Aorta (tissue), 5 donors: ENCODE data around the gene TMEM238L. TPM values are rescaled to one million over a fixed set of nuclear protein-coding genes. Genes with fewer than 3 reads are reported as not detected.

Source experiments
- ATAC-seq: fragments of 200-7000 bp; cut with Tn5 transposase; one replicate; pipeline ENCODE4 v1.9.1; 2022; ENCODE audit warnings: moderate library complexity; ENCODE audit not compliant: low FRiP score
- DNase-seq, 2 donors: peaks; one replicate each; pipeline ENCODE4 v3.0.0-alpha.2; 2020
- H3K27ac ChIP-seq, 2 donors: one replicate each; pipeline ENCODE4 v1.5.1; 2013; ENCODE audit warnings: low read length in 2 of 2, mild to moderate bottlenecking in 2 of 2, moderate library complexity in 2 of 2, control low read depth in 1 of 2, inconsistent platforms in 1 of 2, low read depth in 1 of 2
- H3K27me3 ChIP-seq, 2 donors: one replicate each; pipeline ENCODE4 v1.6.1; 2013; ENCODE audit warnings: control low read depth in 1 of 2, low read length in 1 of 2, mild to moderate bottlenecking in 1 of 2, moderate library complexity in 1 of 2; ENCODE audit not compliant: insufficient read depth in 2 of 2, control insufficient read depth in 1 of 2
- H3K36me3 ChIP-seq, 2 donors: one replicate each; pipeline ENCODE4 v1.6.1; 2013; ENCODE audit warnings: control low read depth in 1 of 2, low read length in 1 of 2, mild to moderate bottlenecking in 1 of 2; ENCODE audit not compliant: insufficient read depth in 2 of 2, control insufficient read depth in 1 of 2
- H3K4me1 ChIP-seq, 2 donors: one replicate each; pipeline ENCODE4 v1.6.1; 2013; ENCODE audit warnings: low read length in 2 of 2, control low read depth in 1 of 2, mild to moderate bottlenecking in 1 of 2, moderate library complexity in 1 of 2; ENCODE audit not compliant: insufficient read depth in 2 of 2, control insufficient read depth in 1 of 2
- H3K4me3 ChIP-seq, 2 donors: one replicate each; pipeline ENCODE4 v1.5.1; 2013; ENCODE audit warnings: low read length in 2 of 2, control low read depth in 1 of 2, mild to moderate bottlenecking in 1 of 2
- H3K9me3 ChIP-seq: one replicate; pipeline ENCODE4 v1.6.1; 2013; ENCODE audit warnings: mild to moderate bottlenecking, low read length; ENCODE audit not compliant: control insufficient read depth
- WGBS, 2 donors: extraction: QIAGEN DNeasy Blood & Tissue Kit; methylation state at CpG; one replicate each; pipeline ENCODE4 v1.1.7; 2013; 5-methylcytosine and 5-hydroxymethylcytosine counted together
- intact Hi-C, 2 donors: fragments of 100-400 bp; cut with DNase I; formaldehyde crosslinking; loops; one replicate each; pipeline versions ENCODE4 v1.14.2 to v1.15.0; 2022
- polyA plus RNA-seq, 2 donors: library from polyadenylated mRNA; stranded (reverse); fragments of 200-250 nt; gene quantifications; one replicate each; pipeline ENCODE4 v1.2.3, GENCODE V29; 2013
- total RNA-seq, 2 donors: library from RNA; stranded (reverse); fragmentation: NEBNext Ultra II Directional; extraction: Animal tissue kit (Norgen Biotek cat#: 25700); gene quantifications; one replicate each; pipeline ENCODE4 v1.2.1, GENCODE V29; 2021
- donor health status: healthy with polysubstance abuse.
- donor health status: Bipolar disorder and iron deficiency.
- donor health status: DM: no; HTN: no; CAD: no.
- donor health status: DM: no; HTN: no; CAD: no.
- donor health status: DM: yes; HTN: yes; CAD: no.

Gene TMEM238L
- total and polyA plus RNA-seq, 4 donors, result 13.6 TPM; not detected in 3

DNA sequence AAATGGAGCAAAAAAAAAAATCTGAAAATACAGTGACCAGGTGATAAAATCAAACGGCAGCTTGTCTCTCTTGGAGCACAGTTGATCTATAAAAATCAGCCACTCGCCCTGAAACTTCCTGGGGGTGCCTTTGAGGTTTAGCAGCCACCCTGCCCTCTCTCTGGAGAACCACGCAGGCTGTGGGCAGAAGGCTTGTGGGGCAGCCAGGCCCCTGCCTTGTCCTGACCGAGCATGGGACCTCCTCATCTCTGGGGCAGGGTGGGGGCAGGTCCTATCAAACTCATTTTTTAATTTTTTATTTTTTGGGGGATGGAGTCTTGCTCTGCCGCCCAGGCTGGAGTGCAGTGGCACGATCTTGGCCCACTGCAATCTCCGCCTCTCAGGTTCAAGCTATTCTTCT lies 5.0 kb downstream of the TMEM238L start:
- H3K27me3 ChIP-seq, result no peaks in the 10 kb centered on the region
- H3K4me3 ChIP-seq, result no peak overlapping the region
- WGBS, 2 donors, result 78 to 80% methylated on average over 7 of the region's 7 CpGs
- no peaks in the 10 kb centered on the region for H3K4me1 ChIP-seq
- H3K9me3 ChIP-seq, result no peaks in the 10 kb centered on the region
- no peak overlapping the region for H3K27ac ChIP-seq
- no peak for DNase-seq
- intact Hi-C loops, result no loop called here
- ATAC-seq, result no peak
- H3K36me3 ChIP-seq, result no peaks in the 10 kb centered on the region

DNA sequence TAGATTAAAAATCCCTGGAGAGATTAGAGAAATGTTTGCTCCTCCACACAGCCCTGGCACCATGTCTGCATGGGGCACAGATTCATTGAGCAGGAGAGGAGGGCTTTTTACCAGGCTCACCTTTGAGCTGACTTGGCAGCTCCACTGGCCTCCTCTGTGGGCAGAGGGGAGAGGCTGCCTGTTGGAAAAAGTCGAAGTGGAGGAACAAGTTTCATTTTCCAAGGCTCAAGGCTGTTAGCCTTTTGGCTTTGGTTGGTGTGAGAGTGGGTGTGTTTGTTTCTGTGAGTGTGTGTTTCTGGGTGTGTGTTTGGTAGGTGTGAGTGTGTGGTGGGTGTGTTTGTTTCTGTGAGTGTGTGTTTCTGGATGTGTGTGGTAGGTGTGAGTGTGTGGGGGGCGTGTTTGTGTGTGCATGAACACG lies 5.6 kb downstream of the TMEM238L start:
- WGBS, 2 donors, result 33 to 46% methylated on average over 3 of the region's 3 CpGs
- DNase-seq, result no peak
- no peak overlapping the region for H3K27ac ChIP-seq
- H3K4me1 ChIP-seq, result no peaks in the 10 kb centered on the region
- ATAC-seq, result no peak
- H3K9me3 ChIP-seq, result no peaks in the 10 kb centered on the region
- no peak overlapping the region for H3K4me3 ChIP-seq
- H3K36me3 ChIP-seq, result no peaks in the 10 kb centered on the region
- intact Hi-C loops, result no loop called here
- H3K27me3 ChIP-seq, result no peaks in the 10 kb centered on the region

DNA sequence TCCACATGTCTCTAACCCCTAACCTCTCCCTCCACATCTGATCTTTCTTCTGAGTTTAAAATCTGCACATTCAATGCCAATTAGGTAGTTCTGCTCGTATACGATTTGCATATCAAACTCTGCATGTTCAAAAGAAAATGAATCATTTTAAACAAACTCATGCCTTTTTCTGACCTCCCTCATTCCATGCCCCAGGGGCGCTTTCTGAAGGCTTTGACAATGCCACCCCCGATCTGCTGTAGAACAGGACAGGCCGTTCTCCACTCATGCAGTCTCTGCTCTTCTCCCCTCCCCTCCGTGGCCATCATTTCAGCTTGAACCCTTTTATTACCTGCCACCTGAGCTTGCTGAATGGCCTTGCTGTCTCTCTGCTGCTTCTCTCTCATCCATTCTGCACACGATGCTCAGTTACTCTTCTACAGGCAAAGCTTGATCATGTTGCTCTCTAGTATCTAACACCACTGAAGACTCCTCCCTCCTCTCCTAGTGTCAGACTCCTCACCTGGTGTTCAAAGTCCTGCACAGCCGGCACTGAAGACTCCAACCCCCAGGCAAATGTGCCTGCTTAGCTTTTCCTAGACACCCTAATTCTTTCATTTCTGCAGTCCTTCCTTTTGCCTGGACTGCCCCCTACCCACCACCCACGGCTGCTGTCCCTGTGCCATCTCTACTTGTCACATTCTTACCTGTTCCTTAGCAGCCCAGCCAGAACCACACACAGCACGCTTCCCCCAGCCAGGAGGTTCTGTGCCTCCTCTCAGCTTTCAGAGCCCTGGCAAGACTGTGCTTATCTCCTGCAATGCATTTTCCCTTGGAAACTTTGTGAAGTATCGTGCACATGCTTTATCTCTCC lies 6.2 kb downstream of the TMEM238L start:
- H3K27ac ChIP-seq, result no peak overlapping the region
- no peak for DNase-seq

DNA sequence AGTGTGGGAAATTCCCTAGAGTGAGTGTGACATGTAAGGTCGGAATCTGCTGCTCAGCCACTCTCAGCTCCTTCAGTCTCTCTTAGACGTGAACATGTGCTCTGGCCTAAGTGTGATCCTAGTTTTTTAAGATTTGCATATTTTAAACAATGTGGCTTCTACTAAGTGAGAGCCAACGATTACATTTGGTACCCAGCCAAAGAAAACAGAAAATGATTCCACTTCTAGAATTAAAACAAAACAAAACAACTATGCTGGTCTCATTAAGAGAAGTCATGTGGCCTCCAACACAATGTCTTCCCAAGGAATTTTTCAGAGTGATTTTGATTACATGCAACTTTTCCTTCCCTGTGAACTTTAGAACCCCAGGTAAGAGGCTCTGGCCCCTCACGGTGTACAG lies 10.1 kb downstream of the TMEM238L start:
- H3K9me3 ChIP-seq, result no peaks in the 10 kb centered on the region
- H3K4me3 ChIP-seq, result no peak overlapping the region
- intact Hi-C loops, result no loop called here
- ATAC-seq (no peak), DNase-seq (no peak)
- no peaks in the 10 kb centered on the region for H3K27me3 ChIP-seq
- H3K36me3 ChIP-seq, result no peaks in the 10 kb centered on the region
- no peak overlapping the region for H3K27ac ChIP-seq
- WGBS, 2 donors, result 55 to 59% methylated on average over 4 of the region's 4 CpGs
- H3K4me1 ChIP-seq, result no peaks in the 10 kb centered on the region

More for the DNA sequence above, 6.2 kb downstream of the TMEM238L start:
- H3K27me3 ChIP-seq, result no peaks in the 10 kb centered on the region
- H3K9me3 ChIP-seq, result no peaks in the 10 kb centered on the region
- intact Hi-C loops, result no loop called here
- no peaks in the 10 kb centered on the region for H3K36me3 ChIP-seq
- H3K4me1 ChIP-seq, result no peaks in the 10 kb centered on the region
- ATAC-seq, result no peak
- H3K4me3 ChIP-seq, result no peak overlapping the region
- 47 to 50% methylated on average over 11 of the region's 11 CpGs for WGBS, 2 donors

DNA sequence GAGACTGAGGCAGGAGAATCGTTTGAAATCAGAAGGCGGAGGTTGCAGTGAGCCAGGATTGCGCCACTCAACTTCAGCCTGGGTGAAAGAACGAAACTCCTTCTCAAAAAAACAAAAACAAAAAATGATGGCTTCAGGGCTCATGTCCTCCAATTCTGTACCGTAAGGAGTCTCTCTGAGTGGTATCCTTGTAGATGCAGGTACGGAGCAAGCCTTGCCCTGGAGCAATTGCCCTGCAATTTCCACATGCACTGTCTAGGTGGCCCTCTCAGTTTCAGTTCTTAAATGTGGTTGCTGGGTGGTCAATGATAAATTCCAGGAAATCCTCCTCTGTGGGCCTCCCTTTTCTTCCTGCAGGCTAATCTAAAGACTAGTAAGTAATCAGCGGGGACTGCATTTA lies 10.6 kb downstream of the TMEM238L start:
- WGBS, 2 donors, result 94 to 97% methylated on average over 7 of the region's 7 CpGs
- no peak overlapping the region for H3K4me3 ChIP-seq
- H3K27ac ChIP-seq, result no peak overlapping the region
- no peaks in the 10 kb centered on the region for H3K4me1 ChIP-seq
- no peaks in the 10 kb centered on the region for H3K27me3 ChIP-seq
- H3K9me3 ChIP-seq, result no peaks in the 10 kb centered on the region
- no peaks in the 10 kb centered on the region for H3K36me3 ChIP-seq
- intact Hi-C loops, result no loop called here
- DNase-seq (no peak), ATAC-seq (no peak)

DNA sequence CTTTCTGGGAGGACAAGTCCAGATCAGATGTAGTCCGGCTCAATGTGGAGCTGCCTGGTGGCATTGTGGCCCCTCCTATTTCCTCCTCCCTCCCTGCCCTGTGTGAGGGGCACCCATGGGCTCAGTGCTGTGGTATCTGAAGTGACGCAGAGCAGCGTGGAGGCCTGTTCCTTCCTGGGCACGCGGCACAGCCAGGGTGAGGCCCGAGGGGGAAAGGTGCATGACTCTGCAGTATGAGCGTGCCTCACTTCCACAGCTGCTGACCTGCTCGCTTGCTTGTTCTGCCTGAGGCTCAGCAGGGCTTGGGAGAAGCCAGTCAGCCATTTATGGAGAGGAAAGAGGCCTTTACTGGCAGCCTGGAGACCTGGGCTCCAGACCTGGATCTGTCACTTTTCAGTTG lies 11.7 kb downstream of the TMEM238L start:
- WGBS, 2 donors, result 86 to 89% methylated on average over 8 of the region's 8 CpGs
- Histone ChIP-seq H3K27ac (no peak overlapping the region), H3K4me1 (no peaks in the 10 kb centered on the region), H3K9me3 (no peaks in the 10 kb centered on the region), H3K36me3 (no peaks in the 10 kb centered on the region), H3K27me3 (no peaks in the 10 kb centered on the region), H3K4me3 (no peak overlapping the region)
- ATAC-seq (no peak), DNase-seq (no peak)
- intact Hi-C loops, result no loop called here

- ATAC-seq (peak; percentile 48), DNase-seq (no peak)
- intact Hi-C loops, result no loop called here
- WGBS, 2 donors, result 46 to 54% methylated on average over 9 of the region's 9 CpGs
- H3K27ac ChIP-seq, result no peak overlapping the region
- H3K4me3 ChIP-seq, result no peak overlapping the region
- H3K9me3 ChIP-seq, result no peaks in the 10 kb centered on the region
- no peaks in the 10 kb centered on the region for H3K36me3 ChIP-seq
- no peaks in the 10 kb centered on the region for H3K4me1 ChIP-seq
- no peaks in the 10 kb centered on the region for H3K27me3 ChIP-seq
Measured at GRCh38 chr17:10790491-10791401, 13.2 kb downstream of the TMEM238L start.

- H3K36me3 ChIP-seq, result no peaks in the 10 kb centered on the region
- H3K4me1 ChIP-seq, result no peaks in the 10 kb centered on the region
- WGBS, 2 donors, result 64 to 75% methylated on average over 4 of the region's 4 CpGs
- DNase-seq (no peak), ATAC-seq (no peak)
- H3K27ac ChIP-seq, result no peak overlapping the region
- H3K4me3 ChIP-seq, result no peak overlapping the region
- intact Hi-C loops, result no loop called here
- H3K27me3 ChIP-seq, result no peaks in the 10 kb centered on the region
- no peaks in the 10 kb centered on the region for H3K9me3 ChIP-seq
Measured at GRCh38 chr17:10789694-10790271, 14.1 kb downstream of the TMEM238L start.
